WTC11 (cell line): ENCODE results near the gene DCAF11.

ENCODE experiments used
- CTCF ChIP-seq: fragments of 200-600 bp; IDR thresholded peaks from 2 replicates; pipeline ENCODE4 v1.8.0; 2022; ENCODE audit warnings: antibody characterized with exemption
- ELF4 ChIP-seq: sonication (generic); formaldehyde crosslinking; IDR thresholded peaks from 2 replicates; pipeline ENCODE4 v1.8.1; 2022; ENCODE audit warnings: low read depth, mild to moderate bottlenecking, moderate library complexity, missing genetic modification reagents
- SOX15 ChIP-seq: fragments of 250-450 bp; sonication (Bioruptor Pico); IDR thresholded peaks from 2 replicates; pipeline ENCODE4 v1.9.0; 2021; ENCODE audit warnings: mild to moderate bottlenecking
- TEAD1 ChIP-seq: sonication (generic); formaldehyde crosslinking; IDR thresholded peaks from 2 replicates; pipeline ENCODE4 v1.8.0; 2022; ENCODE audit warnings: mild to moderate bottlenecking, missing genetic modification reagents
- USF2 ChIP-seq: sonication (generic); formaldehyde crosslinking; IDR thresholded peaks from 2 replicates; pipeline ENCODE4 v1.8.1; 2023; ENCODE audit warnings: mild to moderate bottlenecking, missing genetic modification reagents, moderate library complexity

- TF ChIP-seq USF2 (CRISPR knock-in tag), result no peak
- TF ChIP-seq CTCF, result no peak
- no peak for TF ChIP-seq SOX15 (CRISPR knock-in tag)
- no peak for TF ChIP-seq TEAD1 (CRISPR knock-in tag)
- no peak for TF ChIP-seq ELF4 (CRISPR knock-in tag)
Measured at GRCh38 chr14:24131549-24131966, 17.0 kb downstream of the DCAF11 start.
